ENCODE measurements around the gene MEF2D.
A peak's percentile ranks its signal among the peaks of the same experiment; 100 is the strongest.

Gene MEF2D

GRCh38 chr1:156439777-156440183, 60.8 kb downstream of the MEF2D start:
- no peak for DNase-seq

- DNase-seq = no peak
Observed at GRCh38 chr1:156439036-156439776, 61.4 kb downstream of the MEF2D start.

GRCh38 chr1:156438278-156438987, 62.1 kb downstream of the MEF2D start:
- no peak for DNase-seq

DNA sequence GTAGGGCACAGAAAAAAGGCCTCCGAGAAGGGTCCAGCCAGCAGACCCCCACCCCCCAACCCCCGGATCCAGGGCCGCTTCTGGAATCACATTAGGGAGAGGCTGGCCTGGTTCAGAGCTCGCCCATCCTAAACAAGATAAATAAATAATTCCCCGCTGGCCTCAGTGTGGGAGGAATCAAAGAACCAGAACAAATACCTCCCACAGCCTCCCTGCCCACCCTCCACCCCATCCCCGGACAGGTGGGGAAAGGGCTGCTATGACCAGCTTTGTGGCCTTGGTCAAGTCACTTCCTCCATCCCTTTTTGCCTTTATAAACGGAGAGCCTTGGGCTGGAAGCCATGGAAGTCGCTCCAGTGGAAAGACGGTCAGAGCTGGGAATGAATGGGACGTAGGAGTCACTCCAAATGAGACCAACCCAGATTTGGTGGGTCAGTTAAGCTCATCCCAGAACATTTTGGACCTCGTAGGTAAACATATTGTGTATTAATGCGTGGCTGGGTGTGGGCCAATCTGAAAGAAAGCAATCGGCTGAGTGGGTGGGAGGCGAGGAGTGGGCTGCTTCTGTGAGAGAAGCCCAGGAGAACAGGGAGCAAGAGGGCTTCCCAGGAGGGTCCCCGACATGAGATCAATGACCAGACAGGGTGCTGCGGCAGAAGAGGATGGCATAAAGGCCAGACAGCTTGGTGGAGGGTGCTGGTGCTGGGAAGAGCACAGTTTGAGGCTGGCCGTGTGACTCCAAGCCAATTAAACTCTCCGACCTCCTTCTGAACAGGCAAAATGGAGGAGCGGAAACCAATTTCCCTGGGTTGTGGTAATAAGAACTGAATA, 63.3 kb downstream of the MEF2D start:
- no peak for DNase-seq

GRCh38 chr1:156436141-156437036, 64.2 kb downstream of the MEF2D start:
- no peak for DNase-seq

DNA sequence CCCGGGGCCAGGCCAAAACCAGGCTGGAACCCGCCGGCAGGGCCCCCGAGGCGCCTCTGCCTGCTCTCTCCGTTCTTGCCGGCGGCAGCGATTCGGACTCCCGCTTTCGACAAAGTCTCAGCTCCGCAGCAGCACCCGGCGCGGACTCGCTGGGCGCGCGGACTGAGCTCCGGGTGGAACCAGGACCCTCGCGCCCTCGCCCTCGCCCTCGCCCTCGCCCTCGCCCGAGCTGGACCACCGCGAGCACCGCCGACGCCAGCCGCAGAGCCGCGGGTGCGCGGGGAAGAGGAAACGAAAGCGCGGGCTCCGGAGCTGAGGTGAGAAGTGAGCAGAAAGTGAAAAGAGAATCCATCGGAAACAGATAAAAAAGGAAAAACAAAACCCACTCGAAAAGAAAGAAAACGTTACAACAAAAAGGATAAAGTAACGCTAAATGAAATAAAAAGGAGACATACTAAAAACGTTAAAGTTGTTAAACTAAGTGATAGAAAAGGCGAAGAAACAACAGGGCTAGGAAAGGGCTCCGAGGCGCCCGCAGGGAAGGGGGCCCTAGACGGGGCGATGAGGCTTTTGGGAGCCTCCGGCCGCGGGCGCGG, 64.9 kb downstream of the MEF2D start:
- DNase-seq = peak; percentile 23

DNA sequence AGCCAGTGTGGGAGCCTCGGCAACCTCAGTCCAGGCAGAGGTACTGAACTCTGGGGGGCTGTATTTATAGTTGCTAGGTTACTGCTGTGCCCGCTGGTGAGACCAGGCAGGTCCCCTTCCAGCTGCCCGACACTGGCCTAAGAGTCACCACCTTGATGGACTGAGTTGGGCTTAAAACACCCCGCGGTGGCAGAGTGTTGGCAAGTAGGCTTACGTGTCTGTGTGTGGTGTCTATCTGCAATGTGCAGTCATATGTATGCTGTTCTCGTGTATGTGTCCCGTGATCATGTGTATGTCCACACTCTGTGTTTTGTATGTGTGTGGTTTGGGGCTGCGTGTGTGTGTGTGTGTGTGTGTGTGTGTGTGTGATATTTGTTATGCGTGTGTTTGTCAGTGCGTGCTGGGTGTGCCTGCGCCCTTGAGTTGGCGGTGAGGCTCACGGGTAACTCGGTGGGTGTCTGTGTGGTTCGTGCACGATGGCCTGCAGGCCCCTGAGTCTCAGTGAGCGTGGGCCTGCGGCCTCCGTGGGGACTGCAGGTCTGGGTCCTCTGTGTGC, 65.5 kb downstream of the MEF2D start:
- DNase-seq = no peak

GRCh38 chr1:156433602-156434001, 67.0 kb downstream of the MEF2D start:
- DNase-seq = no peak

DNA sequence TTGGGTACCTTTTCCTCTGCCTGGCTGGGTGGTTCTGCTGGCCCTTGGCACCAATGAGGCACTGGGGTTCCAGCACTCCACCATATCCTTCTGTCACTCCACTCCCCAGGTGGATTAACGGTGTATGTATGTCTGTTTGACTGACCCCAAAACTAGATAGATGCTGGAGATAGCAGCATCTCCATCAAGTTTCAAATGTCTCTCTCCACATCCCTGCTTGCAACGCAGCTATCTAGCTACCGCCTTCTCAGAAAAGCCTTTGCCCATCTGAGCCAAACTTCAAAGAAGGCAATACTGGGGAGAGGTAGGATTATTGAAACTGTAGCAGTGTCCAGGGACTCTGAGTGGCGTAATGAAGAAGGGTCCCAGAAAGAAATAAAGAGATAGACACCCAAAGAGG, 67.5 kb downstream of the MEF2D start:
- no peak for DNase-seq

DNA sequence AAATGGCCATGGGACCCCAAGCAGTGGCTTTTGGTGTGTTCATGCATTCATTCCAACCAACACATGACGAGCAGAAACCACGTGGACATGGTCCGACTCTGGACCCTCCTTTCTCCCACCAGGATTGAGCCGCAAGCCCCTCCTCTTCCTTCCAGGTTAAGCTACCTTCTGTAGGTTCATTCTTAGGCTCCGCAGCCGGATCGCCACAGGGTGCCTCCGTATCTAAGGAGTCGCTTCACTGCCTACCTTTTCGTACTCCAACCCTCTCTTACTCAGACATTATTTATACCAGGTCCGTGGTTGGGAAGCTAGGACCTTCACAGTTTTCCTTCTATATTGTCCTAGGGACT, 67.9 kb downstream of the MEF2D start:
- no peak for DNase-seq

DNA sequence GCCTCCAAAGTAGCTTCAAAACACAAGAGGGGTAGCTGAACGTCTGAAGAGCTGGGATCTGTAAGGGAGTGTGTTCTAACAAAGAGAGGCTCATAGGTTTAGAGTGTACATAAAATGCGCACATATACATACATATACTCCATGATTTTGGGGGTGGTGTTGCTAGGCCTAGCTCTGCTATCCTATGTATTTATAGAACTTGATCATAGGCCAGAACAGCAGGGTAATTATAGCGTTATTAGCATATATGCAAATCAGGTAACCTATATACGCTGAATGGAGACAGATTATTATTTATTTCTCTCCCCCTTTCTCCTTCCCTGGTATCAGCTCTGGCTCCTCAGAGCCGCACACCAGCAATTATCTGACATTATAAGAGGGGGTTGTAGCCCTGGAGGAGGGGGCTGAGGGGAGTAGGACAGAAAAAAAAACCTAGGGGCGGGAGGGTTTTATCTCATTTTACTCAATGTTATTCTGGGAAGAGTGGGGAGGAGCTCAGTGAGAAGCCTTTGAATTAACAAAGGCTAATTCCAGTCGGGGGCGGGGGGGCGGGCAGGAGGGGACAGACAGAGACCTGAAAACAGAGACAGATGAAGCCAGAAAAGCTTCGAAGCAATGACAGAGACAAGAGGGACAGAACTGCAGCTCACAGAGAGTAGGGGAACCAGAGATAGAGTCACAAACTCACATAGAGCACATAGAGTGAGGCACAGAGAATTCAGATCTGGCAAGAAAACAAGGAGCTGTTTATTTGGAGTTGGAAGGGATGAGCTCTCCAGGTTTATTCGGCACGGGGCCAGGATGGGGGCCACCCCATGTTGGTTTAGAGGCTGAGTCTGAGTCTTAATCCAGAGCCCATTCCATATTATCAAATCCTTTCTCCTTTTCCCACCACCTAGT, 68.6 kb downstream of the MEF2D start:
- no peak for DNase-seq

GRCh38 chr1:156431366-156431765, 69.2 kb downstream of the MEF2D start:
- DNase-seq = no peak

GRCh38 chr1:156430866-156431265, 69.7 kb downstream of the MEF2D start:
- no peak for DNase-seq

- no peak for DNase-seq
Observed at GRCh38 chr1:156430303-156430702, 70.3 kb downstream of the MEF2D start.

DNA sequence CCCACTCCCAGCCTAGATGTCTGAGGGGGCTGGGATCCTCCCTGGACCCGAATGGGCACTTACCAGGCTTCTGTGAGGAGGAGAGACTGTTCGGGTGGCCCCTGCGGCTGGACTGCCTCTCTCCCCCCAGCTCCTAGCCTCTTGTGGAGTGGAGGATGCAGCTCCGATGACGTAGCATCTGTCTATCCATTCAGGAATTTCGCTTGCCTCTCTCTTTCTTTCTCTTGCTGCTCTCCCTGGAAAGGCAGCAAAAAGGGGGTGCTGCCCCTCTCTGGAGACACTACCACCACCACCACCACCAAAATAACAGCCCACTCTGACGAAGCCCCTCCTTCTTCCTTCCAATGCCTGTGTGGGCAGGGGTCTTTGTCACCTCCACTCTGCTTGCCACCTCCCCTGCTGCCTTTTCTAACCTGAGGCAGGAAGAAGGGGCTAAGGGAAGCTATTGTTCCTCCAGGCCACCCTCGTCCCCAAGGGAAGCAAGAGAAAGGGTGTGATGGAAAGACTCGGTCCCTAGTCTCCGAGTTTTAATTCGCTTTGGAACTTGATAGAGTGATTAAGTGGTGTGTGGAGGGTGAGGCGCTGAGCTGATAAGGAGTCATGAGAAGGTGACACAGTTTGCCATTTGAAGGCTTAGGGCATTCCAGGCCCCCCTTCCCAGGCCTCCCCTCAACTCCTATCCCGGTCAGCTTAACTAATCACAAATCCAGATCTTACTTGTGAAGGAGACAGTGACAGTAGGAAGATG, 71.1 kb downstream of the MEF2D start:
- no peak for DNase-seq

GRCh38 chr1:156428746-156429288, 71.8 kb downstream of the MEF2D start:
- no peak for DNase-seq

DNA sequence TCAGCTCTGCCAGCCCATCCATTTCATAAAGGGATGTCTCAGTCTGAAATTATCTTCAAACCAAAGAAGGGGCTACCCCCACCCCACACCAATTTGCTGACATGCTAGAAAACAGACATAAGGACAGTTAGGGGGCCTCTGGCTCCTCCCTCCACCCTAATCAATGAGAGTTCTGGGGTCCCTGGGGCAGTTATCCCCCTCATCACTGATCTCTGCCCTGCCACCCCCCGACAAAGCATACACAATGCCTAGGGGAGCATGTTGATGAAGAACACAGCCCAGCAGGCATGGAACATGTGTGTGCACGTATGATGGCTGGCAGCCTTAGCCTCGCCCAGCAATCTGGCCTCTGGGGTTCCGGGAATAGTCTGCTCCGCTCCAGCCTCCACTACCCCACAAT, 72.6 kb downstream of the MEF2D start:
- no peak for DNase-seq

DNA sequence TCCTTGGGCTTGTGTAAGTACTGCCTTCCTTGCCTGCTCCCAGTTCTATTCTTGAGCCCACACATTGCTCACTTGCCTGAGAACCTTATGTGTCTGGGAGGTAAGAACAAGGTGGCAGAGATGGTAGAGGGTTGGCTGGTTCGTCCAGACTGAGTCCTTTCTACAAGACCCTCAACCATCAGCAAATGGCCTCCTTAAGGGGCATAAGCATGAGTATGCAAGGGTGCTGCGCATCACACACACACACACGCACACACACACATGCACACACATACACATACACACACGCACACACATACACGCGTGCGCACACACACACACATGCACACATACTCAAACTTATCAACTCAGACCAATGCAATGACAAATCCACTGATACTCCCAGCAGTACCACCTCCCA, 74.6 kb downstream of the MEF2D start:
- no peak for DNase-seq

DNA sequence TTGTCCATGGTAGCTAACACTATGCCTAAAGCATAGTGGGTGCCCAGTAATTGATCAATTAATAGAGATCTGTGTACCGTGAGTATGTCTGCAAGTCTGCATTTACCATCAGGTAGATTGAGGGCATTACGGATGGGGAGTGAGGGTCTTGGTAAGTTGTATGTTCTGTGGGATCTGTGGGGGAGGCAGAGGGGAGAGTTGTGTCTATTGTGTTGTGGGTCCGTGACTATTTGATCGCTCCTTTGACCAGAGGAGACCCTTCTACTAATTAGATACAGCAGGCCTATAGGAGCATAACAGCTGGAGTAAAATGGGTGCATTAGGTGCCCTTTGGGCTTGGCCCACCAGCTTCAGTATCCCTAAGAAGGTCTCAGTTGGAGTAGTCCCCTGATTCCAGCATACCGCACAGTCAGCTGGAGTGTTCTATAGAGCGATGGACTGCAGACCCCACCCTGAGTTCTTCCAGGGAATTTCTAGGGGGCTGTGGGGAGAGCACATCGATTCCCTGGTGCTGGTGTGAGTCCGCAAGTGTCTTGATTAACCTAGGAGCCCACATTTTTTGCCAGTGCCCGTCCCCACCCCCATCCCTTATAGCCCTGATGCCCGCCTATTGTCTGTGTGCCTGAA, 75.7 kb downstream of the MEF2D start:
- DNase-seq = no peak

Data from CD4-positive, alpha-beta T cell treated with Interleukin-21 for 1 hour (primary cell).